HL-60 (cell line): ENCODE measurements around the gene NHERF2.

Experiments used
- CTCF ChIP-seq: IDR thresholded peaks from one replicate; pipeline ENCODE4 v1.5.1; 2011; ENCODE audit warnings: low read length, control low read depth, inconsistent platforms; ENCODE audit not compliant: insufficient read depth
- POLR2AphosphoS5 ChIP-seq: IDR thresholded peaks from 2 replicates; pipeline ENCODE4 v1.6.1; 2012; ENCODE audit warnings: low read depth
- REST ChIP-seq: IDR thresholded peaks from 2 replicates; pipeline ENCODE4 v1.6.1; 2012; ENCODE audit warnings: low read depth; ENCODE audit not compliant: insufficient replicate concordance
- SPI1 ChIP-seq: IDR thresholded peaks from 2 replicates; pipeline ENCODE4 v1.6.1; 2012; ENCODE audit warnings: low read depth, mild to moderate bottlenecking, borderline replicate concordance

- TF ChIP-seq CTCF (no peak), SPI1 (no peak), POLR2AphosphoS5 (no peak), REST (no peak)
These were observed 61.3 kb downstream of the NHERF2 start for GRCh38 chr16:2087748-2088631.
